ENCODE data around the gene SLC8A2.

Gene SLC8A2

DNA sequence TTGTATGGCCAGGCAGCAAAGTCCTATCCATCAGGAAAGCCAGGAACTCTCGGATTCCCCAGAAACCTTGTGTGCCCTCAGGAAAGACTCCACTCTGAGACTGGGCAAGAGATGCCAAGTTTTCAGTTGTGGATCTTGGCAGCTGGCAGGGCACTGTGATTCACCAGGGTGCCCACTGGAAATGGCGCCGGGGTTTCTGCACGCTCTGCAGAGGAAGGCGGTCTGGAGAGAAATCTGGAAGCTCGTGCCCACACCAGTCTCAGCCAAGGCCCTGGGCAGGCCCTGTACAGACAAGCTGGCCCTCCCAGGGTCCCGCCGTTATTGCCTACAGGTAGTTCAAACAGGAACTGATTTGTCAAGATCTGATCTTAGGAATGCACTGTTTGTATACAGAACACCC lies 38.3 kb upstream of the SLC8A2 start:
- Histone ChIP-seq H3K27ac (ENCODE audit: low read depth, low read length) (no peak overlapping the region), H4K20me1 (ENCODE audit: control insufficient read depth, insufficient read depth, low read depth, low read length) (peaks cover 4% of the 10 kb centered on the region), H3K27me3 (ENCODE audit: control insufficient read depth, low read length) (no peaks in the 10 kb centered on the region), H3K4me2 (ENCODE audit: low read length) (no peak overlapping the region), H3K36me3 (ENCODE audit: control insufficient read depth, low read length) (peaks cover 10% of the 10 kb centered on the region), H3K9me3 (ENCODE audit: control insufficient read depth, insufficient read depth, low read length) (no peaks in the 10 kb centered on the region), H3K4me1 (ENCODE audit: control insufficient read depth, low read length) (peaks cover 21% of the 10 kb centered on the region), H3K9me2 (replicated peaks; ENCODE audit: control insufficient read depth, low read length) (no peaks in the 10 kb centered on the region), H3F3A (ENCODE audit: control insufficient read depth, insufficient read depth) (no peaks in the 10 kb centered on the region), H3K4me3 (ENCODE audit: low read length) (no peak overlapping the region), H3K79me2 (ENCODE audit: control insufficient read depth, low read length) (peaks cover 87% of the 10 kb centered on the region)
- no peak for TF ChIP-seq CTCF (IDR thresholded peaks at IDR 0.05; ENCODE audit: low read depth, low read length, poor library complexity, severe bottlenecking)
- no peak for TF ChIP-seq EZH2phosphoT487 (IDR thresholded peaks at IDR 0.05; ENCODE audit: borderline replicate concordance, low read length)

GRCh38 chr19:47509170-47509847 lies 37.6 kb upstream of the SLC8A2 start:
- Histone ChIP-seq H3K4me2 (ENCODE audit: low read length) (no peak overlapping the region), H3K4me1 (ENCODE audit: control insufficient read depth, low read length) (peaks cover 21% of the 10 kb centered on the region), H3F3A (ENCODE audit: control insufficient read depth, insufficient read depth) (no peaks in the 10 kb centered on the region), H3K79me2 (ENCODE audit: control insufficient read depth, low read length) (peaks cover 81% of the 10 kb centered on the region), H3K36me3 (ENCODE audit: control insufficient read depth, low read length) (peaks cover 6% of the 10 kb centered on the region), H3K4me3 (ENCODE audit: low read length) (no peak overlapping the region), H4K20me1 (ENCODE audit: control insufficient read depth, insufficient read depth, low read depth, low read length) (peaks cover 4% of the 10 kb centered on the region), H3K9me2 (replicated peaks; ENCODE audit: control insufficient read depth, low read length) (no peaks in the 10 kb centered on the region), H3K9me3 (ENCODE audit: control insufficient read depth, insufficient read depth, low read length) (no peaks in the 10 kb centered on the region), H3K27ac (ENCODE audit: low read depth, low read length) (no peak overlapping the region), H3K27me3 (ENCODE audit: control insufficient read depth, low read length) (no peaks in the 10 kb centered on the region)
- TF ChIP-seq CTCF (IDR thresholded peaks at IDR 0.05; ENCODE audit: low read depth, low read length, poor library complexity, severe bottlenecking) (no peak), EZH2phosphoT487 (IDR thresholded peaks at IDR 0.05; ENCODE audit: borderline replicate concordance, low read length) (no peak)

- no peaks in the 10 kb centered on the region for H3K27me3 ChIP-seq (ENCODE audit: control insufficient read depth, low read length)
- no peak overlapping the region for H3K4me3 ChIP-seq (ENCODE audit: low read length)
- no peaks in the 10 kb centered on the region for H3K9me3 ChIP-seq (ENCODE audit: control insufficient read depth, insufficient read depth, low read length)
- H3K9me2 ChIP-seq (replicated peaks; ENCODE audit: control insufficient read depth, low read length): no peaks in the 10 kb centered on the region
- TF ChIP-seq CTCF (IDR thresholded peaks at IDR 0.05; ENCODE audit: low read depth, low read length, poor library complexity, severe bottlenecking) (no peak), EZH2phosphoT487 (IDR thresholded peaks at IDR 0.05; ENCODE audit: borderline replicate concordance, low read length) (no peak)
- H3K36me3 ChIP-seq (ENCODE audit: control insufficient read depth, low read length): peaks cover 10% of the 10 kb centered on the region
- H3K79me2 ChIP-seq (ENCODE audit: control insufficient read depth, low read length): peaks cover 78% of the 10 kb centered on the region
- no peak overlapping the region for H3K4me2 ChIP-seq (ENCODE audit: low read length)
- peaks cover 4% of the 10 kb centered on the region for H4K20me1 ChIP-seq (ENCODE audit: control insufficient read depth, insufficient read depth, low read depth, low read length)
- no peak overlapping the region for H3K27ac ChIP-seq (ENCODE audit: low read depth, low read length)
- no peaks in the 10 kb centered on the region for H3F3A ChIP-seq (ENCODE audit: control insufficient read depth, insufficient read depth)
- peaks cover 16% of the 10 kb centered on the region for H3K4me1 ChIP-seq (ENCODE audit: control insufficient read depth, low read length)
Observed at GRCh38 chr19:47508721-47509120, 37.0 kb upstream of the SLC8A2 start.
